ENCODE results near the gene CC2D1A.

DNA sequence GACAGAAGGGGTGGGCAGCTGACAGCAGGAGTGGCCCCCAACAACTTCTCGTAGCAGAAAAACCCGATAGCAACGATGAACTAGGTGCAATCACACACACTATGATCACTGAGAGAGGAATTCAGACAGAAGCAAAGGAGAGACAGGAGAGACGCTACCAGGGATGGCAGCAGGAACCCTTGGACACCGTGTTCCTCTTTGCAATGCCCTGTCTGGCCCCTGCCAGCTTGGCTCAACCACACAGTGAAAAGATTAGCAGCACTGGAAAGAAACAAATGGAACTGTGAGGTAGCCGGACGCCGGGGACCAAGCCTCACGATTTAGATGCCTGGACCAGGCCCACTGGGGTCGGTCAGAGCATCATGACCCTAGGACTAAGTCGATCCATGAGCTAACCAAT is 69.9 kb downstream of the CC2D1A start:
- no peak for TF ChIP-seq CTCF (IDR thresholded peaks at IDR 0.05)
- TF ChIP-seq ZFX (IDR thresholded peaks at IDR 0.05; ENCODE audit: borderline replicate concordance): no peak
